RPMI8226 (cell line): Measurements from ENCODE around the gene PMM1.
"Not testable (repeated sequence)": the region's sequence is repeated elsewhere in the genome, so short reads cannot be mapped to it uniquely, and the experiment has no call there.

Experiments used
- DNase-seq: peaks from one replicate; pipeline ENCODE4 v3.0.0-alpha.2; 2015

PMM1 gene

DNA sequence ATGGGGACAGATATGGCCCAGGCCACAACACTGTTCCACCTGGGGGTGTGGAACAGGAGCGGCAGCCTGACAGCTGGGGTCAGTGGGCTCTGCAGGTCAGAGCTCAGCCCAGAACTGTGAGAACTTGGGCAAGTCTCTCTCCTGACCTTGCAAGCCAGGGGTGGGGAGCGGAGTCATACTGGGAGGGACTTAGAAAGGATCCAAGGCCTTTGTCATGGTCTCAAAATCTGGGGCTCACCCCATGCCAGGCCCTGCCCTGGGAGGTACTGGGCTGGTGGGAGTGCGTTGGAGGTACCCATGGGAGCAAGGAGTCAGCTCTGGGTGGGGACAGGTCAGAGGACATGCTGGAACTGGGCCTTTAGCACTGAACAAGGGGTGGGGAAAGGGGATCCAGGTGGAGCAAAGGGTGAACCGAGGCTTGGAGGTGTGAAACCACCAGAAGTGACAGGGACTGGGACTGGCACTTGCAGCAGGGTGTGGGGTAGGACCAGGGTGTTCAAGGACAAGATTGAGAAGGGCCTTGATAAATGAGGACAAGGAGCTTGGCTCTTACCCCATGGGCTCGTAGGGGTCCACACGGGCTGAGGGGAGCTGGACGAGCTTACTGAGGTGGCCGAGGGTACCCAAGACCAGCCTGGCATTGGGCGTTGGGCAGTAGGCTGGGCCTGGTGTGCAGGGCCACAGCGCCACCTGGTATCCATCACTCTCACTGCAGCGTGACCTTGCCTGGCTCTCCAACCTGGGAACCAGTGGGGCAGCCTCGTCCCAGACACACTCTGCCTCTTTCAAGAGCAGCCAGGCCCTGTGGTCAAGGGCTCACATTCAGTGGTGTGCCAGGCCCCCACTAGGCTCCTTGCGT is 7.4 kb upstream of the PMM1 start:
- peak; percentile 67 for DNase-seq

DNA sequence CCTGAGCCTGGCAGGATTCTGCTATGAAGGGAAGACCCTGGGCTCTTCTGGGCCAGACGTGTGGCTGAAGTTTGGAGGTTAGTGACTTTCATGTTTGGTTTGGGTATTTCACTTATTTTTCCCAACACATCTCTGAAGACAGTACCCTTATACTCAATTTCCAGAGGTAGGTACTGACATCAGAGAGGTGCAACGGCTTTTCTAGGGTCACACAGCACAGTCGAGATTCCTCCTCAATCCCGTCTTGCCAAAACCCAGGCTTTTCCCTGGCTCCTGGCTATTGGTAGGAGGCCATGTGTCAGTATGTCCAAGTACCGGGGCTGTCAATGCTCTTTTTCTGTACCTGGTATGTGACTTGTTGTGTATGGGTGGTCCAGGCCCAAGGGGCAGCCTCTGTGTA is 6.1 kb upstream of the PMM1 start:
- no peak for DNase-seq

DNA sequence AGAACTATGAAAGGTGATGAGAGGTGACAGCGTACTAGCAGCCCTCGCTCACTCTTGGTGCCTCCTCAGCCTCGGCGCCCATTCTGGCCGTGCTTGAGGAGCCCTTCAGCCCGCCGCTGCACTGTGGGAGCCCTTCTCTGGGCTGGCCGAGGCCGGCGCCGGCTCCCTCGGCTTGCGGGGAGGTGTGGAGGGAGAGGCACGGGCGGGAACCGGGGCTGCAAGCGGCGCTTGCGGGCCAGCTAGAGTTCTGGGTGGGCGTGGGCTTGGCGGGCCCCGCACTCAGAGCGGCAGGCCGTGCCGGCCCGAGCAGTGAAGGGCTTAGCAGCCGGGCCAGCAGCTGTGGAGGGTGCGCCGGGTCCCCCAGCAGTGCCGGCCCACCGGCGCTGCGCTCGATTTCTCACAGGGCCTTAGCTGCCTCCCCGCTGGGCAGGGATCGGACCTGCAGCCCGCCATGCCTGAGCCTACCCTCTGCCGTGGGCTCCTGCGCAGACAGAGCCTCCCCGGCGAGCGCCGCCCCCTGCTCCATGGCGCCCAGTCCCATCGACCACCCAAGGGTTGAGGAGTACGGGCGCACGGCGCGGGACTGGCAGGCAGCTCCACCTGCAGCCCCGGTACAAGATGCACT is 3.8 kb upstream of the PMM1 start:
- DNase-seq: not testable (repeated sequence)

DNA sequence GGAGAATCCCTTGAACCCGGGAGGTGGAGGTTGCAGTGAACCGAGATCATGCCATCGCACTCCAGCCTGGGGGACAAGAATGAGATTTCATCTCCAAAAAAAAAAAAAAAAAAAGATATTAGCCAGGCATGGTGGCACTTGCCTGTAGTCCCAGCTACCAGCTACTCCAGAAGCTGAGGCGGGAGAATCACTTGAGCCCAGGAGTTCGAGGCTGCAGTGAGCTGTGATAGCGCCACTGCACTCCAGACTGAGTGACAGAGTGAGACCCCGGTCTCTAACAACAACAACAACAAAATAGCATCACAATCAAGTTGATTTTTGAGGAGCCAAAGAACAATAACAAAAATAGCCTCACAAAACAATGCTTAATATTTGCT is 2.3 kb downstream of the PMM1 start:
- no peak for DNase-seq

DNA sequence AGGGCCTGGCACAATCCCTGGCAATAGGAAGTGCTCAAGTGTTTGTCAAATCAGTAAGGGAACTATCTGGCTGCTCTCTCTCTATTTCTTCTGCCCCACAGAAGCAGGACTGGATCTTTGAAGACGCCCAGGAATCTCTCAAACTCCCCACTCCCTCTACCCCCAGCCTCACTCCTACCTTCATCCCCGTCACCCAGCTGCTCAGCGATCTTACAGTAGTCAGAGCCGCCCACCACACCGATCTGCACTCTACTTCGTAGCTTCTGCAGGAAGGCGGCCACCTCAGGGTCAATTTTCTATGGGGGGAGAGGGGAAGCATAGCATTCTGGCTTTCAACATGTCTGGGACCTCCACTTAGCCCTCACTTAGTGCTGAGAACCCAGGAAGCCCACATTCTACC is 3.7 kb downstream of the PMM1 start:
- DNase-seq: no peak

DNA sequence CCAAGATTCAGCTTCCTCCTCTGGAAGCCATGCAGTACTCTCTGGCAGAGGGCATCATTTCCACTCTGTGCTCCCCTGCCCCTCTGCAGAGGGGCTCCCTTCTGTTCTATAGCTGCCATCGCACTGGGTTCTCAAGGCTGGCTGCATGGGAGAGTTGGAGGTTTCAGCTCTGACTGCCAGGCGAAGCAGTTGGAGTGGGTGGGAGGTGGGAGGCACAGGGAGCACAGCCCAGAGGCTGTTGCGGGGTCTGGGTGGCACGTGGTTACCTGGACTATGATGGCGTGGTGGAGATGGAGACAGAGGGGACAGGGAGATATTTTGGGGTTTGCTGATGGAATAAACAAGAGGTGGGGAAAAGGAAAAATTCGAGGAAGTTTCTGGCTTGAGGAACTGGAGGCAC is 4.8 kb downstream of the PMM1 start:
- DNase-seq: no peak

DNA sequence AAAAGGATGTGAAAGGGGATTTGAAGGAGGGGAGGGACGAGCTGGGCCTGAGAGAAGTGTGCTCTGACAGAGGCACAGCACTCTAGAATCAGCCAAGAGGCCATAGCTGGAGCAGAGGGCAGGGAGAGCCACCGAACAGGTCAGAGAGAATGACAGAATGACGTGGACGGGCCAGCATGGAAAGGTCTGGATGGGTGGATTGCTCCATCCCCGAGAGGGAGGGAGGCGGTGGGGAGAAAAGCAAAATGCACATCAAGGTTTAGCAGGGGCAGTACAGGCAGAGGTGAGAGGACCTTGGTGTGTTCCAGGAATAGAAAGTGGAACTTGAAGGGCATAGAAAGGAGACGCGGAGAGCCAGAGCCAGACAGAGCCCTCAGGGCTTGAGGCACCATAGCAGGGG is 6.9 kb downstream of the PMM1 start:
- DNase-seq: no peak

DNA sequence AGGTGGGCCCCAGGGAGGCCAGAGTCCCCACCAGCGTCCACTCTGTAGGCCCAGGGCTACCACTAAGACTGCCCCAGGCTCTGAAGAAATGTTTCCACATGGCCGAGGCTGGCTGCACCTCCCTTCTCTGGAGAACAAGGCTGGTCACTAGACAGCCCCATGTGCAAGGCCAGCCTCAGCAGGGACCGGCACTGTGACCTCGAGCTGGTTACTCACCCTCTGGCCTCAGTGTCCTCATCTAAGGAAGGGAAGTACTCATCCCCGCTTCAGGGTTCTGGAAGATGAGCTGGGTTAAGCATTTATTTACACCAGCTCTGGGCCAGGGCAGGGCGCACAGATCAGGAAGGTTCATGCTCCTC is 9.7 kb downstream of the PMM1 start:
- DNase-seq: no peak

DNA sequence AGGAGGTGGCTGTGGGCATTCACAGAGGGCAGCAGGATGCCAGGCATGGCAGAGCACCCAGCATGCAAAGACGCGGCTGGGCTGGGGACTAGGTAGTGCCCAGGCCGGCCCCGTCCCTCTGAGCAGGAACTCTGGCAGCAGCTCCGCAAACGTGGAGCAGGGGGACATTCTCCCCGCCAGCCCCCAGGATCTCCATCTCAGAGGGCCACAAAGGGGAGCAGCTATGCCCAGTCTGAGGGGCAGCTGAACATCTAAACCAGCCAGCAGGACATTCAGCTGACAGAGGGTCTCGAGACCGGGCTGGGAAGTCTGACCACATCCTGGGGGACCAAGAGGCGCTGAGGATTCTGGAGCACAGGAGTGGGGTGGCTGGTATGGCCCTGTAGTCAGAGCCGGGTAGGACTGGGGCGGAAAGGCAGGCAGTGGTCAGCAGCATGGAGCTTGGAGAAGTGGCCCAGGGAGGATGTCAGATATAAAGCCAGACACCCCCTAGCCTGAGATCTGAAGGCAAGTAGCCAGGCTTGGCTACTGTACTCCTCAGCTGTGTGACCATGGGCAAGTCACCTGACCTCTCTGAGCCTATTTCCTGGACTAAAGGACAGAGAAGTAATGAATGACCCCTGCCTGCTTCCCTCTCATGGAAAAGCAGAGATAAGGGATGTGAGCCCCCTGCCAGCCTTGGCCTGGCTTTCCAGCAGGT is 10.2 kb downstream of the PMM1 start:
- no peak for DNase-seq

DNA sequence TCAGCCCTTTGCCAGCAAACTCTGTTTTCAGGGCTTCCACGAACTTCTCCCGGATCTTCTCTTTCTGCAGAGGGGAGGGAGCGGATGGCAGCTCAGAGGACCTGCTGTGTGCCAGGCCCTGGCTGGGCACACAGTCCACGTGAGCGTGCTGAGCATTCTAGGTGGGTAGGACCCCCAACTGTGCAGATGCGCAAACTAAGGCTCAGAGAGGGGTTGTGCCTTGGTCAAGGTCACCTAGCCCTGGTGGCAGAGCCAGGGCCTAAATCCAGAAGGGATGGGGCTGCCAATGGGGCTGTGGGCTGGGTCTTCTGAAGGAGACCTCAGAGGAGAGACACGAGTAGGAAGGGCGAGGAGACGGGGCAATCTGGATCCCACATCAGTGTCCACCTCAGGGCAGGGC is 10.8 kb downstream of the PMM1 start:
- no peak for DNase-seq

DNA sequence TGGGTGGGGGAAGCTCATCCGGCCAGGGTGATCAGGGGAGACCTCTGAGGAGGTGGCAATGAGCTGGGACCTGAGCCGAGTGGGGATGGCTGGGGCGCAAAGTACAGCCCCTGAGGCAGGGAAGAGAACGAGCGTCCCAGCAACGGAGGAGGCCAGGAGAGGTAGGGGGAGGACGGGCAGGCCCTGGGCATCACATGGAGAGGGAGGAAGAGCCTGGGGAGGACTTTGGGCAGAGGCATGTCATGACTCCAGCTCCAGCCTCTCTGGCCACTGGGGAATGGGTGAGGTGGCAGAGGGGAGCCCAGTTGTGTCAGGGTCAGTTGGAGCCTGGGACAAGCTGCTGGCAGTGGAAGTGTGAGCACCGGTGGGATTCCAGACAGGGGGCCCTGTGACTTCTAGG is 11.5 kb downstream of the PMM1 start:
- no peak for DNase-seq

DNA sequence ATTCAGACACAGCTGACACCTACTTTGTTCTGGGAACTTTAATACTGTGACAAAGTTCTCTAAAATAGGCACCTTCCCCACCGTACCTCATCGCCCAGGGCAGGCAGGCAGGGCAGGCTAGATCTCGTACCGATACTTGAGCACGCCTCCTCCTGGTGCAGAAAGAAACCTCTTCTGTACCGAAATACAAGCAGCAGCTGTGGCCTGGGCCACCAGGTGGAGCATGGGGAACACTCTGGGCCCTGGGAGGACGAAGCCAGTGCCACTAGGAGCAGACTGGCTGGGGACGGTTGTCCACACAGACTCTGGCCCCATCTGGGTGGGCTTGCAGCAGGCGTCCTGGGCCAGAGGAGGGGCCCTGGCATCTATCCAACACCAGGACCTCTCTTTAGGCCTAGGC is 12.8 kb downstream of the PMM1 start:
- peak; percentile 52 for DNase-seq

DNA sequence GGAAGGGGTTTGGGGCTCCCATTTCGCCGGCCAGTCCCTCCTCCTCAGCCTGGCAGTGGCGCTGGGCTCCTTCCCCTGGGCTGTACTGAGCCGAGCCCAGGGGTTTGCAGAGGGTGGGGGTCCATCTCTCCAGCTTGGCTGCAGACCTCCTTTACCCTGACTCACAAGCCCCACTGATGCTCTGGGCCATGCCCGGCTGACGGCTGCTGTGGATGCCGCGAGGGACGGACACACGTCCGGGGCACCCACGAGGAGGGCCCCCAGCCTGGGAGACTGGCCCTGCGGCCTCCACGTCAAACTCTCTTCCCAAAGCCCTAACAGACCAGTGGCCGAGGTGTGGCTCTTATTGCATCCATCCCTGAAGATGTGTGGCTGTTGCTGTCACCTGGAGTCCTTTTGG is 14.1 kb downstream of the PMM1 start:
- no peak for DNase-seq

DNA sequence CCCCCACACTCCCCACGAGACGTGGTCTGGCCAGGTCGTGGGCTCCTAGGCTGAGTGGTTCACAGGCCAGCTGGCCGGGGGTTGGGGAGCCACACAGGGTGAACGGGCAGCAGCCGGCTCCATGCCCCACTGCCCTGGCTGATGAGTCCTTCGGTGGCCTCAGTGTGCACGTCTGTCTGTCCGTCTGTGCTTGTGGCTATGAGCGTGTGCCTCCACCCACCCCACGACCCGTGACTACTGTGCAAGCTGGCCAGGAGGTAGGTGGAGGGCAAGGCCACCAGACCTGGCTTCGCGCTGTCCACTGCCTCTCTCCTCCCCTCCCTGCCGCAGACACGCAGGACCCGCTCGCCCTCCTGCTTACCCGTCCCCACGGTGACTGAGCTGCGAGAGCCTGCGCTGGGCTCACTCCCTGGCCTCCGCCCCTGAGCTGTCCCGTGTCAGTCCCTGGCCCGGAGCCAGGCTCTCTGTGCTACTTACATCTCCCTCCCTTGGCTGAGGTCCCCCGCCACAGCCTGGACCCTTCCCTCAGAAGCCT is 14.7 kb downstream of the PMM1 start:
- DNase-seq: no peak

DNA sequence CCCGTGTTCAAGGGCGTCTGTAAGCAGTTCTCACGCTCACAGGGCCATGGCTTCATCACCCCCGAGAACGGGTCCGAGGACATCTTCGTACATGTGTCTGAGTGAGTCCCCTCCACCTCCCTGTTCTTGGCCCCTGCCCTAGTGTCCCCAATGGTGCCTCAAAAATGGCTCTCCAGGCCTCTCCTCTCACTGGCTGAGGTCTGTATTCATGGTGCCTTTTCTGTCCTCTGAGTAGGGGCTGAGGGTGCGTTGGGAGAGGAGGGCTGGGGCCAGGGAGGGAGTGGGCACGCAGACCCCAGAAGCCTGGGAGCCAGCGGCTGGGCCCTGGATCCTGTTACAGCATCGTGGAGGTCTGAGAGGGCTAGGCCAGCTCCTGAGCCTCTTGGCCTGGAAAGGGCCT is 16.0 kb downstream of the PMM1 start:
- DNase-seq: no peak

DNA sequence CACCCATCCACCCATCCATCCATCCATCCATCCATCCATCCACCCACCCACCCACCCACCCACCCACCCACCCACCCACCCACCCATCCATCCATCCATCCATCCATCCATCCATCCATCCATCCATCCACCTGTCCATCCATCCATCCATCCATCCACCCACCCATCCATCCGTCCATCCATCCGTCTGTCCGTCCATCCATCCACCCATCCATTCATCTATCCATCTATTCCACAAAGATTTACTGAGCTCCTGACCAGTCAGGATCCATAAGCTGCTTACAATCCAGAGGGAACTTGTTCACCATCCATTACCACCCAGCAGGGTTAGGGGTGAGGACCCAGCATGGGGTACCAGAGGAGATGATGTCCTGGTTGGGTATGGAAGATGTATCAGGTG is 17.3 kb downstream of the PMM1 start:
- not testable (repeated sequence) for DNase-seq

DNA sequence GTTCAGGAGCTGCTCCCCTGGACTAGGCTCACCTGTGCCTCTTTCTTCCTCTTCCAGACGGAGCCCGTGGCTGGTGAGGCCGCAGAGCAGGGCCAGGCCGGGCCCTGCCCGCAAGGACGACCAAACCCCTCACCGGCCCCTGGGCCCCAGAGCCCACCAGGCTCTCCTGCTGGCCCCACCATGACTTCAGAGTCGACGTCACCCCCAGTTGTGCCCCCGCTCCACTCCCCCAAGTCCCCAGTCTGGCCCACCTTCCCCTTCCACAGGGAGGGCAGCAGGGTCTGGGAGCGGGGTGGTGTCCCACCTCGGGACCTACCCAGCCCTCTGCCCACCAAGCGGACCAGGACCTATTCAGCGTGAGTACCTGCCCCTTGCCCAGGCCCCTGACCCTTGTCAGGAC is 17.9 kb downstream of the PMM1 start:
- DNase-seq: no peak

DNA sequence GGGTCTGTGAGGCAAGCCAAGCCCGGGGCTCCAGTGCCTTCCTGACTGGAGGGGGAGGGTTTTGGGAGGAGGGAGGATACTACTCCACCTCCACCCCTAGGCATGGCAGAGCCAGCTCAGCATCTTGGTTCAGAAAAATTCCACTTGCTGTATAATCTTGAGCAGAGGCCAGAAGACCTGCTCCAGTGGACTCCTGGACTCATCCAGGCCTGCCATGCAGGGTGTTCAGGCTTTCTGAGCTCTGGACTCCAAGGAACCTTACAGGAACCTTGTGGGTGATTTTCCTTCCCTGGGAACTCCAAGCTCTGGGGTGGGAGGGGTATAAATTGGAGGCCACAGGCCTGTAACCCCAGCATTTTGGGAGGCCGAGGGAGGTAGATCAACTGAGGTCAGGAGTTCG is 19.4 kb downstream of the PMM1 start:
- DNase-seq: no peak

DNA sequence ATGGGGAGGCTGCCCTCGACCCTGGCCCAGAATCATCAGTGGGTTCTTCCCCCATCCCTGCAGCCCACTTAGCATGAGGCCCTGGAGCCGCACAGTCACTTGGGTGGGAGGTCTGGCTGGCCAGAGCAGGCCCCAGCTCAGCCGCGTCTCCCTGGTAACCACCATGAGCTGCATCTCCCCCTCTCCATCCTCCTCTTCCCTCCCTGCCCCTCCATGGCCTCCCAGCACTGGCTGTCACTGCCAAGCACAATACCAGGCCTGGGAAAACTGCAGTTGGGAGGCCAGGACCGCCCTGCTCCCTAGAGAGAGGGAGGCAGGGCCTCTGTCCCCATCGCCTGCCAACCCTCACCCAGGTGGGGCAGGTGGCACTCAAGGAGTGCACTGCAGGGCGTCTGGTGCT is 20.8 kb downstream of the PMM1 start:
- no peak for DNase-seq

DNA sequence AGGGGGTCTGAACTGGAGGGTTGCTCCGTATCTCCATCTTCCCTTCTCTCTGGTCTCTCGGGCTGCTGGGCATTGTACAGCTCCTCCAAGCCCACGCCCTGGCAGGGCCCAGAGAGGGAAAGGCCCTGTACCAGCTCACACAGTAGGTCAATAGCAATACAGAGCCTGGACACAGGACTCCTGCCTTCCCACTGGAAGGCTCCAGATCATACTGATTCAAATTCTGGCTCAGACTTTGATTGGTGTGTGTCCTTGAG is 22.2 kb downstream of the PMM1 start:
- DNase-seq: no peak

DNA sequence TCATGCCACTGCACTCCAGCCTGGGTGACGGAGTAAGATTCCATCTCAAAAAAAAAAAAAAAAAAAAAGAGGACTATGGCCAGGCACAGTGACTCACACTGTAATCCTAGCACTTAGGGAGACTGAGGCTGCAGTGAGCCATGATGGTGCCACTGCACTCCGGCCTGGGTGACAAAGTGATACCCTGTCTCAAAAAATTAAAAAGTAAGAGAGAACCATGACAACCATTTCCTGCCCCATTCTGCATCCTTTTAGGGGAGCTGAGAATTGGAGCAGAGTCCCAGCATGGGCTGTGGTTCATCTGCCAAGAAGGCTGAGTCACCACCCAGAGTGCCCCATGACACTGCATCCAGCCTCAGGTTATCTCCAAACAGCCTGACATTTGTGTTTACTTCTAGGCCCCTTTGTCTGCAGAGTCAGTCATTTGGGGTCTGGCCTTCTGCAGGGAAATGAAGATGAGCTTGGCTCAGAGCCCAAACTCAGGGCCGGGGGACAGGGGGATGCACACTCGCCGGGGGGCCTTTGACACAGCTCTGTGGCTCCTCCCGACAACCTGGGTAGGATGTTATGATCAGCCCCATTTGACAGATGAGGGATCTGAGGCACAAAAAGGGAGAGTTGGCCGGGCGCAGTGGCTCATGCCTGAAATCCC is 24.1 kb downstream of the PMM1 start:
- peak; percentile 43 for DNase-seq

DNA sequence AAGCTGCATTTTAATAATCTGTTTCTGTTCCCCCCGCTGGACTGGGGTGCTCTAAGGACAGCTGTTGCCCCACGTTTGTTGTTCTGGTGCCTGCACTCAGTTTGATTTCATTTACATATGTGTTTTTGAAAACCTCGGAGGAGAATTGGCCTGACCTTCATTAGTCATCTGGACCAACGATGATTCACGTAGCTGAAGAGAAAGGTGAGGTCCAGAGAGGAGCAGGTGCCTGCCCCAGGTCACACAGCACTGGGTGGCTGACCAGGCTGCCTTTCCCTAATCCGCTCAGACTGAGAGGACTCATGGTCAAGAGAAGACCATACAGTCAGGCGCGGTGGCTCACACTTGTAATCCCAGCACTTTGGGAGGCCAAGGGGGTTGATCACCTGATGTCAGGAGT is 25.1 kb downstream of the PMM1 start:
- no peak for DNase-seq

DNA sequence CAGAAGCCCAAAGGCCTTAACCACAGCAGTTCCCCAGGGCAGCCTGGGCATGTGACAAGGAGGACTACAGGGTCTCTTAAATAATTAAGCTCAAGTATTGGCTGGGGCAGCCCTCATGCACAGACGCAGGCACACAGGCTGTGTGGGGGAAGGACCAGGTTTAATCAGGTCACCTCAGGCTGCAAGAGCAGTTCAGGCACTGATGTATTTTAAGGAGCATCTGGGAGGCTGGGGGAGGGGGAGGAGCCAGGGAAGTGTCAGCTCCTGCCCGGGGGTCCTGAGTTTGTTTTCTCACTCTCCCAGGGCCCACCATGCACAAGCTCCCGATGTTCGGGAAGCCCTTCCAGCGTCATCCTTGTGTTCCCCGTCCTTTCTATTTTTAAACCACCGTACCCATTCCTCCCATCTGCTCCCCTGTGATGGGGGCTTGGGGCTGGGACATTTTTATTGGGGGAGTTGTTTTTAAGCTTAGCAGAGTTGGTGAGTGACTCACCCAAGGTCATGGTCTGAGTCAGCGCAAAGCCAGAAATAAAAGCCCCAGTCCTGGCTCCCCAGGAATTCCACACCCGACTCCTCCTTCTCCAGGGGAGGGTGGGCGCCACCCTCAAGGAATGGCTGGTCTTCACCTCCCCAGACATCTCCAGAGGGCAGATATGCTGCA is 26.5 kb downstream of the PMM1 start:
- no peak for DNase-seq
